GM23338 (cell line): ENCODE results near the gene FARS2.

ENCODE experiments used
- CTCF ChIP-seq, 2 experiments: fragments of 200-600 bp in 1 of 2; sonication (generic) in 1 of 2; conservative IDR thresholded peaks; 2 replicates each; pipeline versions ENCODE4 v1.5.1 to v1.6.1; 2016 to 2017; ENCODE audit warnings: antibody characterized with exemption in 2 of 2, low read depth in 2 of 2, mild to moderate bottlenecking in 2 of 2, moderate library complexity in 1 of 2
- EZH2 ChIP-seq: fragments of 200-600 bp; sonication (generic); IDR thresholded peaks from one replicate; pipeline ENCODE4 v1.8.0; 2017; ENCODE audit warnings: antibody characterized with exemption, mild to moderate bottlenecking, low read depth; ENCODE audit not compliant: unreplicated experiment
- POLR2AphosphoS5 ChIP-seq: IDR thresholded peaks from 2 replicates; pipeline ENCODE4 v1.6.1; 2016; ENCODE audit warnings: antibody characterized with exemption, low read depth
- REST ChIP-seq: IDR thresholded peaks from one replicate; pipeline ENCODE4 v1.6.1; 2018; ENCODE audit warnings: antibody characterized with exemption; ENCODE audit not compliant: unreplicated experiment
- STAT1 ChIP-seq: IDR thresholded peaks from one replicate; pipeline ENCODE4 v1.6.1; 2016; ENCODE audit warnings: antibody characterized with exemption; ENCODE audit not compliant: unreplicated experiment

GRCh38 chr6:5343998-5344397 lies 82.7 kb downstream of the FARS2 start:
- TF ChIP-seq CTCF (conservative IDR thresholded peaks at IDR 0.05; ENCODE audit: low read depth in 2 of 2) = no peak
- no peak for TF ChIP-seq POLR2AphosphoS5
- no peak for TF ChIP-seq REST
- no peak for TF ChIP-seq STAT1
- TF ChIP-seq EZH2 = no peak
